Fibroblast of peridontal ligament (primary cell): ENCODE data around the gene LMNTD2.
"Not testable (repeated sequence)": the region's sequence is repeated elsewhere in the genome, so short reads cannot be mapped to it uniquely, and the experiment has no call there.

Source experiments
- DNase-seq: peaks from one replicate; pipeline ENCODE4 v3.0.0-alpha.2; 2010; ENCODE audit errors: extremely low read depth

The LMNTD2 gene

DNA sequence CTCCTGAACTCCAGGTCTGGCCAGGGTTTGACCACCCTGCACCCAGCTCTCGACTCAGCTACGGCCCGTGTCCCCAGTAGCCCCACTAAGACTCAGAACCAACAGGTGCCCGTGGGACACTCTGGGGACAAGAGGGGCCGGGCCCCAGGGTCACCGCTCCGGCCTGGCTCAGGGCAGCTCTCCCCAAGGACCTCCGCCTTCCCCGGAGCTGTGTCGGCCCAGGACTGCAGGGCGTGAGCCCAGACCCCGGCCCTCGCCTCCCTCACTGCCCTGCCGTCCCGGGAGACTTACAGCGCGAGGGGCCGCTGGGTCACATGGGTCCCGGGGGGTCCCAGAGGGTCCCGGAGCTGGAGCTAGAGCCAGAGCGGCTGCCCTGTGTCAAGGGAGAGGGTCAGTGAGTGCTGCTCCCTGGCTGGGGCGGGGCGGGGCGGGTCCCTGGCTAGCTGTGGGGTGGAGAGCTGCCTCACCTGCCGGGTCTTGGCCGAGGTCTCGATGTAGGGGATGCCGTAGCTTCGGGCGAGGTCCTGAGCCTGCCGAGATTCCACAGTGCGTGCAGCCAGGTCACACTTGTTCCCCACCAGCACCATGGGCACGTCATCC lies 27.5 kb downstream of the LMNTD2 start:
- DNase-seq: no peak

DNA sequence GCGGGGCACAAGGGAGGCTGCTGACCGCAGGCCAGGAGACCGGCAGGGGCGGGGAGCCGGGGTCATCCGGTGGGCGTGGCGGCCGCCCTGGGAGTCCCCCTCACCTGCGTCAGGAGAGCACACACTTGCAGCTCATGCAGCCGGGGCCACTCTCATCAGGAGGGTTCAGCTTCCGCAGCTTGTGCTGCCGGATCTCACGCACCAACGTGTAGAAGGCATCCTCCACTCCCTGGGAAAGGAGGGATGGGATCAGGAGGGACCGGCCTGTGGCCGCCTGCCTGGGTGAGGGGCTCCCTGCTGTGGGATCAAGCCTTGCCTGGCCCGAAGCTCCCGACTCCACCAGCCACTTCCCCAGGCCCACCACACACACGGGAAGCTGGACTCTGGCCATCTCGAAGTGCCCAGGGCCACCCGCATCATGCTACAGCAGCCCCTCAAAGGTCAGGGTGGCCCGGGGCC lies 28.0 kb downstream of the LMNTD2 start:
- DNase-seq: no peak

DNA sequence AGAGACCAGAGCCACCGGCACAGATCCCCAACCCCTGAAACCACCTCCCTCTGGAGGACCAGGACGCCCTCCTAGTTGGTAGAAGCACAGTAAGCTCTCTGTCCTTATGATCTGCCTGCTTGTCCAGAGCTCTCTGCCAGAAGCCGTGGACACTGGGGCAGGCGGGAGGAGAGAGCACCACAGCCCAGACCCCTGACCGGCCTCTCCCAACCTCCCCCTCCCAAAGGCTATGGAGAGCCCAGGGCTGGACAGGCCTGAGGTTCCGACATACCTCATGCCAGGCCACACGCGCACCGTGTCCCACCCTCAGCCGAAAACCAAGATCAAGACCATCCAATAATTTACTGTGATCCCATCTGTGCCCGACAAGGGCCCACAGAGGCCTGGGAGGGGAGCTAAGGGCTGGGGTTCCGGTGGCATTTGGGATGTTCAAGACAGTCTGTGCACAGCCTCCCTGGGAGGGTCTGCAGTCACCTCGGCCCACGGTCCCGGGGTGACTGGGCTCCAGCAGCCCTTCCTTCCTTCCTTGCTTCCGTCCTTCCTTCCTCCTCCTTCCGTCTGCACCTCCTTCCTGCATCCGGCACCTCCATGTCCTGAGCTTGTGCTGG lies 28.5 kb downstream of the LMNTD2 start:
- DNase-seq: no peak

DNA sequence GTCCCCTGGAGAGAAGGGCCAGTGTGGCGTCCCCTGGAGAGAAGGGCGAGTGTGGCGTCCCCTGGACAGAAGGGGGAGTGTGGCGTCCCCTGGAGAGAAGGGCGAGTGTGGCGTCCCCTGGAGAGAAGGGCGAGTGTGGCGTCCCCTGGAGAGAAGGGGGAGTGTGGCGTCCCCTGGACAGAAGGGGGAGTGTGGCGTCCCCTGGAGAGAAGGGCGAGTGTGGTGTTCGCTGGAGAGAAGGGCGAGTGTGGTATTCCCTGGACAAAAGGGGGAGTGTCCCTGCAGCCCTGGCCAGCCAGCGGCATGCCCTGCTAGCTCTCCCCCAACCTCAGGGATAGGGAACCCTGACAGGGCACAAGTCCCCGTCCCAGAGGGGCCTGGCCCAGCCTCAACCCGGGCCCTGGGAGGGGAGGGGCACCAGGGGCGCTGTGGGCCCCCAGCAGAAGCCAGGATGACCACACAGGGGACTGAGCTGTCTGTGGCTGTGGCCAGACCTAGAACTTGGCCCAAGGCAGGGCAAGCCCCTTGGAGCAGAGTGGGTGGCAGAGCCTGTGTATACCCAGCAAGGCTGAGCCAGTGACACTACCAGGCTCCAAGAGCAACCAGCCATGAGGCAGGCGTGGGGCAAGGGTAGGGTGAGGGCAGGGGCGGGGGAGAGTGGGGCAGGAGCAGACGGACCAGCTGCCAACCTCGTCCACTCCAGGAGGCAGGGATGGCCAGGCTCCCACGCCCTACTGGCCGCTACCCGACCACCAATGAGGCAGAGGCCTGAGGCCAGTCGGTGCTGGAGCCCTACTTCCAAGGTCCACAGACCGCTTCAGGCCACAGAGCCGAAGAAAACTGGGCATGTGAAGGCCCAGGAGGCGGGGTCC lies 29.3 kb downstream of the LMNTD2 start:
- DNase-seq: no peak

DNA sequence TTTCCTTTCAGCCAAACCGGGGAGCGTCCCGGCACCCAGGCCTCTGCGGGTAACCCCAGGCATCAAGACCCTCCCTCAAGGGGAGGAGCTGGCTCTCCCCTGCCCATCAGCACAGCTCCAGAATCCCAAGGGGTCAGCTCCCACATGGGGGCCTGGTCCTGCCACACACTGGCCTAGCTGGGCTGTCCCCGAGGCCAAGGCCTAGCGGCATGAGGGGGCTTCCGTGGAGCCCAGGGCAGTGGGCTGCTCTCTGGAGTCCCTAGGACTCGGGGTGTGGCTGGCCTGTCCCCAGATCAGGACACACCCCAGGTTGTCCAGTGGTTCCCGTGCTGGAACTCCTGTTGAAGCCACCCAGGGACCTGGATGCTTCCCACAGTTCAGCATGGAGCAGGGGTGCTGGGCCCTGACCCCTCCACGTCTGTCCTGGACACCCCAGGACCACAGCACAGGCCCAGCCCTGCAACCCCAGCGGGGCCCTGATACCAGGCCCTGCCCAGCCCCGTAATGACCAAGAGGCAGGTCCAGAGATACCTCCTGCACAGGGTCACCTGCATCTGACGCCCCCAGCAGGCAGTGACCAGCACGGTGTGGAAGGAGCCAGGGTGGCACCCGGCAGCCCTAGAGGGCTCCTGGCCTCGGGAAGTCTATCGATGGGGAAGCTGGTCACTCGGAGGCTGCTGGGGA lies 30.7 kb downstream of the LMNTD2 start:
- DNase-seq: no peak

DNA sequence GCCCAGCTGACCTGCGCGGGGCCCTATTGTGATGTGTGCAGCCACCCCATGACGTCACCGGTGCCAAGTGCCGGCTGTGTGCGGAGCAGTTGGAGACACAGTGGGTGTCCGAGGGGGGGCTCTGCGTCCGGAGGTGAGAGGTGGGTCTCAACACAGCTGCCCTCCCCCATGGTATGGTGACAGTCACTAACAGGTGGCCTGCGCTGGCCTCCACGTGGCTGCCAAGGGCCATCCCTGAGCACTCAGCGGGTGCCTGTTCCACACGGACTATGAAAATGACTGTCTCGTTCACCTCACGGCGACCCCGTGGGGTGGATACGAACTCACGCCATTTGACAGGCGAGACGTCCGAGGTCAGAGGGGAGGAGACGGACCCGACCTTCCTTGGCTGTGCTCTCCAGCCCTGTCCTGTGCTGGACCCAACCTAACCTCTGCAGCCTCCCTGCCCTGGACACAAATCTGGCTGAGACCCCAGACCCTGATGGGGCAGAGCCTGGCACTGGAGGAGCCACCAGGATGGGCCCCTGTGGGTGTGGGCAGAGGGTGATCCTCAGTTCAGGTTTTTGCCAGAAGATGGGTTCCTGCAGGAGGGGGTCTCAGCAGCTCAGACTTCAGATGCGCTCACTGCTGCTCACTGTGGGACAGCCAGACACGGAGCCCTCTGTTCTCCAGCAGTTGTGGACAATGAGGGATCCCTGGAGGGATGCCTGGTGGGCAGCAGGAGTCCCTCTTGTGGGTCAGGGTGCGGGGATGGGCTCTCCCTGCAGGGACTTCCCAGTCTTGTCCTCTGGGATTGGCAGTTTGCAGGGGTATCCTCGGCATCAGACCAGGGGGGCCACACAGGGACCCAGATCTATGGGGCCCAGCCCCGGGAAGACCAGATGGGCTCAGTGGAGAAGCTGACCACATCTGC lies 31.5 kb downstream of the LMNTD2 start:
- DNase-seq: no peak

DNA sequence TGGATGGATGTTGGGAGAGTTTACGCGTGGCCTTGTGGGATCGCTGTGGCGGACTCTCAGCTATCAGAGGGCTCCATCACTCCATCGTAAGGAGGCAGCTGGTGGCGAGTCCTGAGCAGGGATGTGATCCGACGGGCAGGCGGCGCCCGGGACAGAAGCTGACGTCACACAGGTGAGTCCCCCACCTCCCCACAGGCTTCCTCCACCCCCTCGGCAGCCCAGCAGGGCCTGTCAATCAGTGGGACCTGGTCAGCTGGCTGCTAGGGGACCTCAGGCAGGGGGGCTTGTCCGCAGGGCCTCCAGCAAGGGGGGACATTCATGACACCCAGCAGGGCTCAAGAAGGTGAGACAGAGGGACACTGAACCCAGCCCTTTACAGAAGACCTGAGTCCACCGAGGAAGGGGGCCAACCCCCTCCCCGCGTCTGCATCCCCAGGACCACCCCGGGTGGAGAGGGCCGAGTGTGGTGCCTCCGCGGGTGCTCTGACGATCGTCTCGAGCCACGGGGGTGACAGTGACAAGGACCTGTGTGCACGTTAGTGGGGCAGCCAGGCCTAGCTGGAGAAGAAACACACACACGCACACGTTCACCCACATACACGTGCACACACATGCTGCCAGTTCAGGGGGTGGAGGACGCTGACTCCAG lies 32.2 kb downstream of the LMNTD2 start:
- DNase-seq: no peak

DNA sequence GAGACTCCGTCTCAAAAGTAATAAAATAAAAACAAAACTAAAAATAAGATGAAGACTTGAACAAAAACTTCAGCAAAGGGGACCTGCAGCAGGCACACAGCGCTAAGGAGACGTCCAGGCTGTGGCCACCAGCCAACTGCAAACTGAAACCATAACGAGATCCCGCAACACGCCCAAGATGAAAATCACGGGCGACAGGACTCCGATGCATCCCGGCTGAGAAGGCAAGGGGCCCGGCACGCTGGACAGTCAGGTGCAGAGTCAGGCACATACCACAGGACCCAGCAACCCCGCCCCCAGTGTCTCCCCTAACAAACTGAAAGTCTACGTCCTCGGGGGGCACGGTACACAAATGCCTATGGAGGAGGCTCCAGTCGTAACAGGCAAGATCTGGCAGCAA lies 34.3 kb downstream of the LMNTD2 start:
- DNase-seq: no peak

DNA sequence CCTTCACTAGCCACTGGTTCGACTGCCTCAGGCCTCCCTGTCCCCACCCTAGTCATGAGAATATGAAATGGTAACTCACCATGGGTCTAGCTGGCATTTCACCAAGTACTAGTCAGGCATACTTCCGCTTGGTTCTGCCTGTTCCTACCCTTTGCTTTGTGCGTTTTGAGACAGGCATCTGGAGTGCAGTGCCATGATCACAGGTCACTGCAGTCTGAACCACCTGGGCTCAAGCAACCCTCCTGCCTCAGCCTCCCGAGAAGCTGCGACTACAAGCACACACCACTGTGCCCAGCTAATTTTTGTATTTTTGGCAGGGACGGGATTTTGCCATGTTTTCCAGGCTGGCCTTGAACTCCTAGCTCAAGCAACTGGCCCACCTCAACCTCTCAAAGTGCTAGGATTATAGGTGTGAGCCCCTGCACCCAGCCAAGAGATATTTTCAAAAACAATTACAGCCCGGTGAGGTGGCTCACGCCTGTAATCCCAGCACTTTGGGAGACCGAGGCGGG lies 39.3 kb downstream of the LMNTD2 start:
- no peak for DNase-seq

DNA sequence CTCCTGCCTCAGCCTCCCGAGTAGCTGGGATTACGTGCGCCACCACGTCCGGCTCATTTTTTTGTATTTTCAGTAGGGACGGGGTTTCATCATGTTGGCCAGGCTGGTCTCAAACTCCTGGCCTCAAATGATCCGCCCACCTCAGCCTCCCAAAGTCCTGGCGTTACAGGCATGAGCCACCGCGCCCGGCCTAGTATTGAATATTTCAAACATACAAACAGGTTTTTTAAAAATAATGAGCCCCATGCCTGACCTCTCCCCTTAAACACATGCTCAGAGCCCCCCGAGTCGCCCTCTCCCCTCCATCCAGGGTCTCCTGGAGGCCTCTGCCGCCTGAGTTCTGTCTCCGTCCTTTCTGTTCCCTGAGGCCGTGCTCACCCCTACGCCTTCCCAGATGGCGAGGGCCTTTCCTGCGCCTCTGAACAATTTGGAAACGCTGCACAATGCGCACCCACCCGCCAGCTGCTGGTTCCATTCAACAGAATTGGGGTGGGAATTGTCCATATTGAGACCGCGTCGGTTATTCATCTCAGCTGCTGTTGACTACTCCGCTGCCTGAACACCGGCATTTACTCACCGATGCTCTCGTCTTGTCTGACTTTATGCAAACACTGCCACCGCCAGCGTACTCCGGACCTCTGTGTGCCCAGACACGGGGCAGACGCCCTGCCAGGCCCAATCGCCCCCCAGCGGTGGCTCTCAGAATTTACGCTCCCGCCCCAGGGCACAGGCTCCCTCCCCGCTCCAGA lies 39.9 kb downstream of the LMNTD2 start:
- no peak for DNase-seq

DNA sequence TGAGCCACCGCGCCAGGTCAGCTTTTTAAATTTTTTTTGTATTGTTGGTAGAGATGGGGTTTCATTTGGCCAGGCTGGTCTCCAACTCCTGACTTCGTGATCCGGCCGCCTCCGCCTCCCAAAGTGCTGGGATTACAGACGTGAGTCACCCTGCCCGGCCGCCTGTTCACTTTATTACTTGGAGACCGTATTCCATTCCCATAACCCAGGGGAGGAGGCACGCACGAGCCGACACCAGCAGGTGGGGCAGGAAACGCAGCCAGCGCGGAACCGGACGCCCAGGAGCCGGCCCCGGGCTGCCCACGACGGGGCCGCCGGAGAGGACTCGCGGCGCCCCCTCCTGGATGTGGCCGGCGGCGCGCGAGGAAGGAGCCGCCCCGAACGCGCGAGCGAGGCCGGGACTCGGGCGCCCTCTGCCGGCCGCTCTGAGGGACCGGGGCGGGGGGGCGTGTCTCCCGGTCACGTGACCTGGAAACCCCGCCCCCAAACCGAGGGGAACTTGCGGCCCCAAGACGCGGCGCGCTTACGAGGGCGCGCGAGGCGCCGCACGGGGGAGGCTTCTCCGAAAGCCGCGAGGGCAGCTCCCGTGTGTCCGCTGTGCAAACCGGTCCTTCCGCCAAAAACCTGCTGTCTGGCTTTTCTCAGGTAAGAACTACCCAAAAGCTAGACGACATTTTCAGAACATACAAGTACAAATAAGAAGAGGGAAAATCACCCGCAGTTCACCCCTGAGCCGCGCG lies 41.9 kb downstream of the LMNTD2 start:
- DNase-seq: peak; percentile 91

DNA sequence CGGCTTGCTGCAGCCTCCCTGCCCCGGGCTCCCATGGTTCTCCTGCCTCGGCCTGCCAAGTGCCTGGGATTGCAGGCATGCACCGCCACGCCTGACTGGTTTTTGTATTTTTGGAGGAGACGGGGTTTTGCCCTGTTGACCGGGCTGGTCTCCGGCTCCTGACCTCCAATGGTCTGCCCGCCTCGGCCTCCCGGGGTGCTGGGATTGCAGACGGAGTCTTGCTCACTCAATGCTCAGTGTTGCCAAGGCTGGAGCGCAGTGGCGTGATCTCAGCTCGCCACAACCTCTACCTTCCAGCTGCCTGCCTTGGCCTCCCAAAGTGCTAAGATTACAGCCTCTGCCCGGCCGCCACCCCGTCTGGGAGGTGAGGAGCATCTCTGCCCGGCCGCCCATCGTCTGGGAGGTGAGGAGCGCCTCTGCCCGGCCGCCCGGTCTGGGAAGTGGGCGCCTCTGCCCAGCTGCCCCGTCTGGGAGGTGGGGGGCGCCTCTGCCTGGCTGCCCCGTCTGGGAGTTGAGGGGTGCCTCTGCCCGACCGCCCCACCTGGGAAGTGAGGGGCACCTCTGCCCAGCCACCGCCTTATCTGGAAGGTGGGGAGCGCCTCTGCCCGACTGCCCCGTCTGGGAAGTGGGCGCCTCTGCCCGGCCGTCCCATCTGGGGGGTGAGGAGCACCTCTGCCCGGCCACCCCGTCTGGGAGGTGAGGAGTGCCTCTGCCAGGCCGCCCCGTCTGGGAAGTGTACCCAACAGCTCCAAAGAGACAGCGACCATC lies 43.4 kb downstream of the LMNTD2 start:
- not testable (repeated sequence) for DNase-seq

DNA sequence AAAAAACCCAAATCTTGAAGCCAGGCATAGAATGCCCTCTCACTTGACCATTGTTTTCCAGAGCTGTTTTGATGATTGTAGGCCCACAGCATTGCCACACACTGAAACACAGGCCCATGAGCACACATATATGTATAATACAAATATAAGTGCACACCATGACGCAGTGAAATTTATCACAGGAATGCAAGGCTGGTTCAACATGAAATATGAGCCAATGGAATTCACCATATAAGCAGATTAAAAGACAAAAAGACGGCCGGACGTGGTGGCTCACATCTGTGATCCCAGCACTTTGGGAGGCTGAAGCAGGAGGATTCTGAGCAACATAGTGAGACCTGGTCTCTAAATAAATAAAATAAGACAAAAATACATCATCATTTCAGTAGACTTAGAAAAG lies 44.1 kb downstream of the LMNTD2 start:
- DNase-seq: no peak

DNA sequence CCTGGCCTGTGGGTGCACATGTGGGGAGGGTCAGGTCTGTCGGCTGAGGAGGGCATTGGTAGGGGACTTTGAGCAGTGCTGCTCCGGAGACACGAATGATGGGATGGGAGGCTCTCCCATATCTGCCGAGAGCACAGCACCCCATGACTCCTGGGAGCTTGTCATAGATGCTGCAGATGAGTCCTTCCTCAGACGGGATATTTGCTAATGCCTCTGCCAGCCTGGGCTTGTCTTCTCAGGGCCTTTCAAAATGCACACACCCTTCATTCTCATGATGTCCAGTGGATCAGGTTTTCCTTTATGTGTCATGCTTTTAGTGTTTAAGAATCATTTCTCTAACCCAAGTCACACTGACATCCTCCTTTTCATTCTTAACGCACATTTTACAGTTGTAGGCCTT lies 45.4 kb downstream of the LMNTD2 start:
- no peak for DNase-seq

DNA sequence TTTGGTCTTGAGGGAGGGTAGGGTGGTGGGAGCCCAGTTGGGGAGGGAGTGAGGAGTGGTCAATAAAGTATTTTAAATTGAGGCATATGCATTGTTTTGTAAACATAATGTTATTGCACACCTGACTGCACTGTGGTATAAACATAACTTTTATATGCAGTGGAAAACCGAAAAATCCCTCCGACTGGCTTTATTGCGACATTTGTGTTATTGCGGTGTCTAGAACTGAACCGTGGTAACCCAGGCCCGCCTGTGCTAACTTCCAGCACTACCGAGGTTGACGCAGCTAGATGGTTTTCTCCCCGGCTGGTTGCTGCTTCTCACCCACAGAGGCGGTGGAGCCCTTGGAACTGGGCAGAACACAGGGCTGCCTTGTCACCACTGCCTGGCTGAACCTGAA lies 45.9 kb downstream of the LMNTD2 start:
- no peak for DNase-seq

DNA sequence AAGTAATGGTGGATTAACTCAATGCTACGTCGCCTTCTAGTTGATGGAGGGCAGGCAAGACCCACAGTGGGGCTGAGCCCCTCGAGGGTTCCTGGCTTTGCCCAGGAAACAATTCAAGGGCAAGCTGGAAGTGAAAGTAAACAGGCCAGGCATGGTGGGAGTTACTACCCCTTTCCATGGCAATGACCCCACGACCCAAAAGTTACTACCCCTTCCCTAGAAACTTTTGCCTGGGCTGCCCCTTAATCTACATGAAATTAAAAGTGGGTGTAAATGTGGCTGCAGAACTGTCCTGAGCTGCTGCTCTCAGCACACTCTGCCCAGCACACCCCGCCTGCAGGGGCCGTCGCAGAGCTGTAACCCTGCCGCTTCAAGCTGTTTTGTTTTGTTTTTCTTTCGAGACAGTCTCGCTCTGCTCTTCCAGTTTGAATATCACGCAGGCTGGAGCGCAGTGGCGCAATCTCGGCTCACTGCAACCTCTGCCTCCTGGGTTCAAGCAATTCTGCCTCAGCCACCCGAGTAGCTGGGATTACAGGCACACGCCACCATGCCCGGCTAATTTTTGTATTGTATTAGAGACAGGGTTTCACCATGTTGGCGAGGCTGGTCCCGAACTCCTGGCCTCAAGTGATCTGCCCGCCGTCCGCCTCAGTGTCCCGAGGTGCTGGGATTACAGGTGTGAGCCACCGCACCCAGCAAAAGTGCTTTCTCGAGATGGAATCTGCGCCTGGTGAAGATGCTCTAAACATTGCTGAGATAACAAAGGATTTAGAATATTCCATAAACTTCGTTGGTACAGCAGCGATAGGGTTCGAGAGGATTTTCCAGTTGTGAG lies 47.6 kb downstream of the LMNTD2 start:
- no peak for DNase-seq

DNA sequence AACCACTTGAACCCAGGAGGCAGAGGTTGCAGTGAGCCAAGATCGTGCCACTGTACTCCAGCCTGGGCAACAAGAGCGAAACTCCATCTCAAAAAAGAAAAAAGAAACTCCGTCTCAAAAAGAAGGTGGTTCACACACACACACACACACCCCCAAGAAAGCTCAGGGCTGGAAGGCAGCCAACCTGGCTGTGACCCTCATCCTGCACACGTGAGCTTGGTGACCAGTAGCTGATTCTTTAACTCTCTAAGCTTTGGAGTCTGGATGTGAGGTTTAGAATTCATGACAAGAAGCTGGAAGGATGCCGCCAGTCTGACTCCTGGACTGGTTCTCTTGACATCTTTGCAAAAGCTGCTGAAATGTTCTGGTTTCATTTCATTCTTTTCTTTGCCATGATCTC lies 51.6 kb downstream of the LMNTD2 start:
- DNase-seq: no peak
